IPS-20b (cell line): ENCODE results near the gene FJX1.

Source experiments
- H3K27ac ChIP-seq: one replicate; pipeline ENCODE4 v1.5.1; 2013; ENCODE audit warnings: low read length
- H3K27me3 ChIP-seq: 2 replicates; pipeline ENCODE4 v1.6.1; 2013; ENCODE audit warnings: mild to moderate bottlenecking, low read length, inconsistent platforms; ENCODE audit not compliant: insufficient read depth
- H3K36me3 ChIP-seq: 2 replicates; pipeline ENCODE4 v1.6.1; 2013; ENCODE audit warnings: low read depth, mild to moderate bottlenecking, inconsistent platforms, low read length, moderate library complexity; ENCODE audit not compliant: insufficient read depth
- H3K4me1 ChIP-seq: 2 replicates; pipeline ENCODE4 v1.6.1; 2013; ENCODE audit warnings: mild to moderate bottlenecking, control low read depth, inconsistent platforms, low read length, moderate library complexity; ENCODE audit not compliant: insufficient read depth
- H3K4me3 ChIP-seq: 2 replicates; pipeline ENCODE4 v1.5.1; 2013; ENCODE audit warnings: mild to moderate bottlenecking, low read length, inconsistent platforms
- H3K9ac ChIP-seq: 2 replicates; pipeline ENCODE4 v1.6.1; 2013; ENCODE audit warnings: low read depth, mild to moderate bottlenecking, inconsistent platforms, low read length, moderate library complexity
- H3K9me3 ChIP-seq: 2 replicates; pipeline ENCODE4 v1.6.1; 2013; ENCODE audit warnings: mild to moderate bottlenecking, low read depth, low read length, inconsistent platforms; ENCODE audit not compliant: insufficient read depth

Gene FJX1

GRCh38 chr11:35588627-35589026 lies 29.6 kb upstream of the FJX1 start:
- no peak overlapping the region for H3K27ac ChIP-seq
- H3K4me1 ChIP-seq = no peaks in the 10 kb centered on the region
- H3K36me3 ChIP-seq = no peaks in the 10 kb centered on the region
- no peaks in the 10 kb centered on the region for H3K9me3 ChIP-seq
- H3K27me3 ChIP-seq = 0 out of 2 replicates have a peak, but pooled peaks cover 4% of the 10 kb centered on the region
- H3K4me3 ChIP-seq = no peak overlapping the region
- no peak overlapping the region for H3K9ac ChIP-seq

- Histone ChIP-seq H3K4me3 (no peak overlapping the region), H3K4me1 (no peaks in the 10 kb centered on the region), H3K27me3 (0 out of 2 replicates have a peak, but pooled peaks cover 4% of the 10 kb centered on the region), H3K9me3 (no peaks in the 10 kb centered on the region), H3K9ac (no peak overlapping the region), H3K27ac (no peak overlapping the region), H3K36me3 (no peaks in the 10 kb centered on the region)
Observed at GRCh38 chr11:35589281-35589680, 29.0 kb upstream of the FJX1 start.

DNA sequence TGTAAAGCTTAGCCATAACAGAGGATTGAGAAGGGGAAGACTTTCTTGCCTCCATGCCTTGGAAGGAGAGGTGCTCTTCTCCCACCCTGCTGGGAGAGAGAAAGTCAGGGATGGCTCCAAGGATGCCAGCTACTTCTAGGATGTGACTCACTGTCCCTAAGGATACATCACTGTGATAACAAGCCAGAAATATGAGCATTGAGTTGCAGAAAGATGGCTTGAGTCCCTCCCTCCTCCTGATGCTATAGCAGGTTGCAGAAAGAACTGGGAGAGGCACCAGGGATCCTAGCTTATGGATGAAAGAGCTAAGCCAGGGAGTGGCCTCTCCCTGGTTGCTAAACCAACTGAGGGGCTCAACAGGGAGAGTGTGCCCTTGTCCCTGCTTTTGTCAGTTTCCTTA lies 27.8 kb upstream of the FJX1 start:
- H3K4me3 ChIP-seq = no peak overlapping the region
- no peaks in the 10 kb centered on the region for H3K36me3 ChIP-seq
- H3K4me1 ChIP-seq = no peaks in the 10 kb centered on the region
- H3K27ac ChIP-seq = no peak overlapping the region
- 0 out of 2 replicates have a peak, but pooled peaks cover 4% of the 10 kb centered on the region for H3K27me3 ChIP-seq
- no peak overlapping the region for H3K9ac ChIP-seq
- H3K9me3 ChIP-seq = no peaks in the 10 kb centered on the region

- Histone ChIP-seq H3K27ac (no peak overlapping the region), H3K27me3 (0 out of 2 replicates have a peak, but pooled peaks cover 4% of the 10 kb centered on the region), H3K4me1 (no peaks in the 10 kb centered on the region), H3K9me3 (no peaks in the 10 kb centered on the region), H3K4me3 (no peak overlapping the region), H3K36me3 (no peaks in the 10 kb centered on the region), H3K9ac (no peak overlapping the region)
Observed at GRCh38 chr11:35593143-35593542, 25.1 kb upstream of the FJX1 start.

GRCh38 chr11:35594680-35595079 lies 23.6 kb upstream of the FJX1 start:
- no peaks in the 10 kb centered on the region for H3K9me3 ChIP-seq
- H3K4me1 ChIP-seq = no peaks in the 10 kb centered on the region
- no peak overlapping the region for H3K27ac ChIP-seq
- H3K9ac ChIP-seq = no peak overlapping the region
- H3K36me3 ChIP-seq = no peaks in the 10 kb centered on the region
- H3K4me3 ChIP-seq = no peak overlapping the region
- peaks cover 10% of the 10 kb centered on the region; the same call in 1 of the 2 replicates for H3K27me3 ChIP-seq

DNA sequence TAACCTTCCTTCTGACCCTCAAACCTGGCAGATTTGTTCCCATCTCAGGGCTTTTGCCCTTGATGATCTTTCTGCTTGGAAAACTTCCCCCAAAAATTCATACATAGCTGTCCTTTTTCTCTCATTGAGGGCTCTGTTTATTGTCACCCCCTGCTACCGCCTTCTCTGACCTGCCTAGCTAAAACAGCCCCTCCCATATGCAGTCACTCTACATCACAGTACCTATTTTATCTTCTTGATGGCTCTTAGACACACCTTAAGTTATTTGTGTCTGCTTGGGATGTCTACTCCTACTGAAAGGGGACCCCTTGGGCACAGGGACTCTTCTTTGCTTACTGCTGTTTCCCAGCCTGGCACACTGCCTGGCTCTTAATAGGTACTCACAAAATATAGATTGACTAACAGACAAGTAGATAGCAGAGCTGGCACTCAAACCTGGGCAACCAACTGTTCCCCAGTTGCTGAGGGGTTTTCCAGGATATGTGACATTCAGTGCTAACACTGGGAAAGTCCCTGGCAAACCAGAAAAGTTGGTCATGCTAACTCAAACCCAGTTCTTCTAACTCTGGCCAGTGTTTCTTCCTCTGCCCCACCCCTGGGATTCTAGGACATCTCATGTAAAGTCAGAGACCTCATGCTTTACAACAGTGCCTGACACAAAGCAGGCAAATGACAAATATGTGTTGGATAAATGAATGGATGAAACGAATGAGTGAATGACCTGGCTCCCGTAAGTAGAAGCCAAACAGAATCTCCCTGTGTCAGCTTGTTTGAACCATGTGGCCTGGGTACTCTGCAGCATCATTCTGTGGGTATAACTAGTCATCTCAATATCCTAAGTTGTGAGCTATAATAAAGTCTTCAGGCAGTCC lies 19.8 kb upstream of the FJX1 start:
- H3K4me1 ChIP-seq = no peaks in the 10 kb centered on the region
- no peak overlapping the region for H3K27ac ChIP-seq
- H3K4me3 ChIP-seq = no peak overlapping the region
- no peaks in the 10 kb centered on the region for H3K36me3 ChIP-seq
- H3K27me3 ChIP-seq = peaks cover 5% of the 10 kb centered on the region; the same call in 1 of the 2 replicates
- H3K9me3 ChIP-seq = no peaks in the 10 kb centered on the region
- H3K9ac ChIP-seq = no peak overlapping the region

DNA sequence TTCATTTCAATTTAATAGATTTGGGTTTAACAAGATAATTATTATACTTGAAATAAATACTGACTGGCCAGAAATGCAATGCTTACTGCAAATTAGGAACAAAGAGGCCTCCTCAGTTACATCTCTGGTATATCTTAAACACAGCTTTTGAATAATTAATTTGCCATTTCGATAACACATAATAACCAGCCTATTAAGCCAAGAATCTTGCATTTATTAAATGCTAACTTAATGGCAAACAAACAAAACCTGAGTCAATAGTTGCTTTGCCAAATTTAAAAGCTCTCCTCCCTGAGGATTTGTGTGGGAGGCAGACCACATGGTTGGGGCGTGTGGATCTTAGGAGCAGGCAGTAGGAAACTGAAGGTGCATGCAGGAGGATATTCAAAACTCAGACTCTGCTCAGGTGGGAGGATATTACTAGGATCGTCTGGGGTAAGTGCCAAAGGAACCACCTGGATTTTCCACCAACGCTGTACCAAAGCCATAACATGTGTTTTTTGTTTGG lies 17.9 kb upstream of the FJX1 start:
- no peak overlapping the region for H3K9ac ChIP-seq
- no peaks in the 10 kb centered on the region for H3K36me3 ChIP-seq
- H3K27ac ChIP-seq = no peak overlapping the region

DNA sequence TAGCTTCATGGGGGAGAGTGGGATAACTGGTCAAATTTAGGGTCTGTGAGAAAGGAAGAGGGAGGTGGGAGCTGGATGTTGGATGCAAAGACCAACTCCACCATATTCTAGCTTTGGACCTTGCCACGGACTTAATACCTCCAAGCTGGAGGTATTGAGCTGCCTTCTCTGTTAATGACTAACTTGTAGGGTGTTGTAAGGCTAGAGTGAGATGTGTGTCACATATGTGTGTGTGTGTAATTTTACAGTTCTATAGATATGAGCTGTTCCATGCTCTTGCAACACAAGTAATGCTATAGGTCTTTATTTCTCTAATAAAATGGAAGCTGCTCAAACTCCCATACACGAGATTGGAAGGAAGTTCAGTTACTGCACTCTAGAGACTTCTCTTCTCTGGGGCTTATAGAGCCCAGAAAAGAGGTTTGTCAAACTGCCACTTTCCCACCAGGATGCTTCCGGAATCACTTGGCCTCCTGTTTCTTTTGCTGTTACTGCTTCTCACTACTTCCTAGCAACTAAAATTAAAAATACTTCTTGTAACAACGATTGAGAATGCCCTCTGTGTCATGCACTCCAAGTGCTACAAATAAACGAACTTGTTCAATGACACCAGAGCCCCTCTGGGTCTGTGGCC lies 16.0 kb upstream of the FJX1 start:
- H3K4me3 ChIP-seq = no peak overlapping the region
- H3K4me1 ChIP-seq = no peaks in the 10 kb centered on the region
- H3K36me3 ChIP-seq = no peaks in the 10 kb centered on the region
- no peak overlapping the region for H3K9ac ChIP-seq
- H3K27ac ChIP-seq = no peak overlapping the region
- H3K27me3 ChIP-seq = peaks cover 5% of the 10 kb centered on the region; the same call in 1 of the 2 replicates
- no peaks in the 10 kb centered on the region for H3K9me3 ChIP-seq

More for the DNA sequence above, 17.9 kb upstream of the FJX1 start:
- H3K4me1 ChIP-seq = no peaks in the 10 kb centered on the region
- H3K9me3 ChIP-seq = no peaks in the 10 kb centered on the region
- H3K4me3 ChIP-seq = no peak overlapping the region
- H3K27me3 ChIP-seq = peaks cover 5% of the 10 kb centered on the region; the same call in 1 of the 2 replicates

DNA sequence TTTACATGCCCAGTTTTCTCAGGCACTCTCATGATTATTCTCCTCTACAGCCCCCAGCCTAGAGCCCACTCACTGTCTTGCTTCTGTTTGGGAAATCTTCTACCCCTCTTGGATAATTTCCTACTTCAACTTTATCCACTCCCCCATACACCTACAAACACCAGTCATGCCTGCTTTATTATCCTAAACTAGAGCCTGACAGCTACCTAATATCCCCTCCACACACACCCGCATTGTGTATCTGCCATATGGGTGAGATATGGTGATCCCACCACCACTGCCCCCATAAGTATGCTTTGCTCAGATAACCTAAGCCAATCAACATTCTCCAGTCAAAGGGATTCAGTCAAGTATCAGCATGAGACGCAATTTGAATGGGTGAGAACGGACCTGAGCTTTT lies 15.3 kb upstream of the FJX1 start:
- Histone ChIP-seq H3K36me3 (no peaks in the 10 kb centered on the region), H3K9ac (no peak overlapping the region)

DNA sequence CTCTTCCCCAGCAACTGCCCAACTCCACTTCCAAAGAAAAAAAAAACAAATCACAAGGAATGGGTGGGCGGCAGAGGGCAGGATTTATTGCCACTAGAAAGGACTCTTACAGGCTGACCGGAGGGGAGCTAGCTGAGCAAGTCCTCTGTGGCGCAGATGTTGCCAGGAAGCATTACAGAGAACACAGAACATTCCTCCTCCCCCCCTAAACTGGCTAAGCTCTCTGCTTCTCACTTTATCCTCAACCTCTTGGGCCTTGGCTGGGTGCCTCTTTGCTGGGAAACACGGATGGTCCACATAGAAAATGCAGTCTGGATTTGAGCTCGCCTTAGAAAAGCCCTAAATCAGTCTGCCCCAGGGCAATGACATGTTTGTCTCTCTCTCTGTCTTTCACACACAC lies 12.6 kb upstream of the FJX1 start:
- H3K27ac ChIP-seq = no peak overlapping the region
- H3K9me3 ChIP-seq = no peaks in the 10 kb centered on the region
- no peaks in the 10 kb centered on the region for H3K36me3 ChIP-seq
- peaks cover 10% of the 10 kb centered on the region; the same call in 1 of the 2 replicates for H3K27me3 ChIP-seq
- H3K4me1 ChIP-seq = 0 out of 2 replicates have a peak, but pooled peaks cover 4% of the 10 kb centered on the region
- H3K9ac ChIP-seq = no peak overlapping the region
- H3K4me3 ChIP-seq = no peak overlapping the region

More for the DNA sequence above, 15.3 kb upstream of the FJX1 start:
- Histone ChIP-seq H3K4me1 (no peaks in the 10 kb centered on the region), H3K27ac (no peak overlapping the region), H3K27me3 (peaks cover 5% of the 10 kb centered on the region; the same call in 1 of the 2 replicates), H3K9me3 (no peaks in the 10 kb centered on the region), H3K4me3 (no peak overlapping the region)

DNA sequence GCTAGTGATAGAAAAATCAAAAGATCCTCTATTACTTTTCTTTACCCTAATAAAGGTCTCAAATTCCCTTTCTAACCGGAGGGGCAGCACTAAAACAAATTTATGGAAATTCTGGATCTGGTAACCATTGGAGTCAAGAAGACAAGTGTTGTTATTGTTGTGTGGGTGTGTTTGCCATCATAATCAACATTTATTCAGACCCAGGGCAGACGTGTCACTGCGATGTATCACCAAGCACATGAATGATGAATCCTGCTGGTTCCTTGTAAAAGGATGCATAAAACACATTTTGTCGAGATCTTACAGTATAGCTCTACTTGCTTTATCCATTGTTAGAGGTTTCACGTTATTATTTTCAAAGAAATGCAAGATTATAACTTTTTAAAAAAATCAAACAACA lies 12.1 kb upstream of the FJX1 start:
- Histone ChIP-seq H3K27ac (no peak overlapping the region), H3K9me3 (no peaks in the 10 kb centered on the region), H3K27me3 (peaks cover 10% of the 10 kb centered on the region; the same call in 1 of the 2 replicates), H3K36me3 (no peaks in the 10 kb centered on the region), H3K4me3 (no peak overlapping the region), H3K4me1 (0 out of 2 replicates have a peak, but pooled peaks cover 4% of the 10 kb centered on the region), H3K9ac (no peak overlapping the region)
